DOHH2 (cell line): ENCODE measurements around the gene PIK3CA.

Experiments
- CTCF ChIP-seq: fragments of 200-600 bp; sonication (generic); IDR thresholded peaks from one replicate; pipeline ENCODE4 v1.5.1; 2014; ENCODE audit warnings: antibody characterized with exemption, mild to moderate bottlenecking, low read depth, low read length; ENCODE audit not compliant: poor library complexity, severe bottlenecking
- EZH2phosphoT487 ChIP-seq: fragments of 200-600 bp; sonication (generic); IDR thresholded peaks from 2 replicates; pipeline ENCODE4 v1.6.1; 2017; ENCODE audit warnings: borderline replicate concordance, mild to moderate bottlenecking, antibody characterized with exemption, low read length, moderate library complexity, mixed read lengths

GRCh38 chr3:179276001-179276400 lies 127.8 kb downstream of the PIK3CA start:
- no peak for TF ChIP-seq CTCF
- no peak for TF ChIP-seq EZH2phosphoT487
